CD14-positive monocyte (primary cell): ENCODE data around the gene TGM5. TPM values are rescaled to one million over a fixed set of nuclear protein-coding genes. Genes with fewer than 3 reads are reported as not detected.
A peak's percentile ranks its signal among the peaks of the same experiment; 100 is the strongest.

Experiments
- DNase-seq, 3 donors: peaks; one replicate each; pipeline ENCODE4 v3.0.0-alpha.2; 2011 to 2022
- H2AFZ ChIP-seq: 2 replicates; pipeline ENCODE4 v1.6.0; 2012; ENCODE audit warnings: mild to moderate bottlenecking, low read depth, low read length, inconsistent platforms; ENCODE audit not compliant: insufficient read depth, poor library complexity, severe bottlenecking
- H3K27ac ChIP-seq, 2 donors: 1 replicate in 1 of 2; 2 replicates in 1 of 2; pipeline ENCODE4 v1.5.1; 2012 to 2013; ENCODE audit warnings: low read length in 2 of 2, control low read depth in 1 of 2, inconsistent platforms in 1 of 2, low read depth in 1 of 2, mild to moderate bottlenecking in 1 of 2
- H3K27me3 ChIP-seq, 2 donors: one replicate each; pipeline versions ENCODE4 v1.6.0 to v1.6.1; 2011 to 2013; ENCODE audit warnings: low read length in 2 of 2; ENCODE audit not compliant: control insufficient read depth in 2 of 2, insufficient read depth in 2 of 2
- H3K36me3 ChIP-seq, 2 donors: replicated peaks in 1 of 2; 1 replicate in 1 of 2; 2 replicates in 1 of 2; pipeline versions ENCODE4 v1.5.1 to v1.6.1; 2012 to 2013; ENCODE audit warnings: low read length in 2 of 2, control low read depth in 1 of 2, inconsistent platforms in 1 of 2, mild to moderate bottlenecking in 1 of 2; ENCODE audit not compliant: insufficient read depth in 2 of 2, control insufficient read depth in 1 of 2
- H3K4me1 ChIP-seq, 2 donors: 1 replicate in 1 of 2; 2 replicates in 1 of 2; pipeline versions ENCODE4 v1.5.1 to v1.6.1; 2012 to 2013; ENCODE audit warnings: low read length in 2 of 2, control low read depth in 1 of 2, inconsistent platforms in 1 of 2, mild to moderate bottlenecking in 1 of 2, moderate library complexity in 1 of 2; ENCODE audit not compliant: insufficient read depth in 2 of 2, control insufficient read depth in 1 of 2
- H3K4me2 ChIP-seq: replicated peaks from 2 replicates; pipeline ENCODE3; 2012; ENCODE audit warnings: low read length, moderate library complexity, mild to moderate bottlenecking; ENCODE audit not compliant: poor library complexity, severe bottlenecking; ENCODE audit errors: extremely low read depth
- H3K4me3 ChIP-seq, 3 experiments: fragments of 200-600 bp in 1 of 3; sonication (generic) in 1 of 3; replicated peaks in 1 of 3; 1 replicate in 2 of 3; 2 replicates in 1 of 3; pipeline ENCODE4 v1.5.1; 2011 to 2013; ENCODE audit warnings: low read length in 3 of 3, mild to moderate bottlenecking in 3 of 3, control low read depth in 2 of 3, low read depth in 2 of 3, inconsistent platforms in 1 of 3, moderate library complexity in 1 of 3
- H3K79me2 ChIP-seq: 2 replicates; pipeline ENCODE4 v1.6.0; 2012; ENCODE audit warnings: mild to moderate bottlenecking, control low read depth, inconsistent platforms, low read length, moderate library complexity; ENCODE audit not compliant: insufficient read depth
- H3K9ac ChIP-seq: 2 replicates; pipeline ENCODE4 v1.6.0; 2017; ENCODE audit warnings: low read length, mild to moderate bottlenecking; ENCODE audit not compliant: insufficient read depth, poor library complexity, severe bottlenecking
- H3K9me3 ChIP-seq, 2 donors: replicated peaks in 1 of 2; 1 replicate in 1 of 2; 2 replicates in 1 of 2; pipeline versions ENCODE4 v1.5.1 to v1.6.1; 2012 to 2013; ENCODE audit warnings: low read length in 2 of 2, control low read depth in 1 of 2; ENCODE audit not compliant: control insufficient read depth in 1 of 2, insufficient read depth in 1 of 2
- H4K20me1 ChIP-seq: 2 replicates; pipeline ENCODE4 v1.6.0; 2012; ENCODE audit warnings: mild to moderate bottlenecking, low read length, control low read depth, moderate library complexity; ENCODE audit not compliant: insufficient read depth
- H3K27ac Mint-ChIP-seq, 7 donors: one replicate each; pipeline ENCODE4 v1.8.0; 2020; ENCODE audit warnings: mild to moderate bottlenecking in 7 of 7, mixed read lengths in 7 of 7, moderate library complexity in 6 of 7, inconsistent platforms in 2 of 7
- H3K27me3 Mint-ChIP-seq, 3 donors: one replicate each; pipeline ENCODE4 v1.8.0; 2021 to 2022; ENCODE audit warnings: low read depth in 3 of 3, mild to moderate bottlenecking in 3 of 3, mixed read lengths in 3 of 3, moderate library complexity in 3 of 3, inconsistent platforms in 1 of 3
- H3K36me3 Mint-ChIP-seq, 2 donors: one replicate each; pipeline ENCODE4 v1.8.0; 2020; ENCODE audit warnings: mixed read lengths in 2 of 2, inconsistent platforms in 1 of 2, mild to moderate bottlenecking in 1 of 2
- H3K4me1 Mint-ChIP-seq: one replicate; pipeline ENCODE4 v1.8.0; 2020; ENCODE audit warnings: mild to moderate bottlenecking, mixed read lengths
- H3K4me3 Mint-ChIP-seq, 2 donors: one replicate each; pipeline ENCODE4 v1.8.0; 2020; ENCODE audit warnings: mild to moderate bottlenecking in 2 of 2, mixed read lengths in 2 of 2, moderate library complexity in 1 of 2
- H3K9me3 Mint-ChIP-seq, 7 donors: one replicate each; pipeline ENCODE4 v1.8.0; 2020 to 2022; ENCODE audit warnings: mixed read lengths in 7 of 7, mild to moderate bottlenecking in 6 of 7, moderate library complexity in 6 of 7, inconsistent platforms in 2 of 7
- CTCF ChIP-seq: fragments of 200-600 bp; IDR thresholded peaks from one replicate; pipeline ENCODE4 v1.8.0; 2022; ENCODE audit warnings: antibody characterized with exemption, mild to moderate bottlenecking
- WGBS: methylation state at CpG from one replicate; pipeline ENCODE4 v1.1.5; 2013; ENCODE audit warnings: missing lambda C conversion rate; ENCODE audit not compliant: insufficient coverage; 5-methylcytosine and 5-hydroxymethylcytosine counted together
- intact Hi-C, 2 donors: fragments of 100-400 bp; cut with micrococcal nuclease; formaldehyde crosslinking; loops; one replicate each; pipeline versions ENCODE4 v1.15.0 to v1.15.1; 2023
- polyA plus RNA-seq, 3 donors: library from polyadenylated mRNA; depleted of rRNA in 1 of 3; unstranded in 2 of 3; stranded (reverse) in 1 of 3; fragments of 300-500 nt in 2 of 3; fragments of >200 nt in 1 of 3; fragmentation: Illumina TruSeq in 2 of 3; gene quantifications; 1 replicate in 2 of 3; 2 replicates in 1 of 3; pipeline ENCODE4 v1.2.3, GENCODE V29; 2012 to 2021

TGM5 gene
- polyA plus RNA-seq, 3 donors = not detected

- Histone ChIP-seq H3K9ac (no peak overlapping the region), H3K4me1 (peaks cover 0 to 4% of the 10 kb centered on the region in 2 donors), H3K4me3 (no peak overlapping the region), H3K4me2 (no peak overlapping the region), H3K27me3 (no peaks in the 10 kb centered on the region), H3K9me3 (no peaks in the 10 kb centered on the region), H4K20me1 (no peaks in the 10 kb centered on the region), H3K27ac (no peak overlapping the region), H2AFZ (no peak overlapping the region), H3K79me2 (no peaks in the 10 kb centered on the region), H3K36me3 (no peaks in the 10 kb centered on the region)
- Mint-ChIP-seq H3K36me3 (no peaks in the 10 kb centered on the region), H3K4me3 (no peak overlapping the region), H3K27me3 (peaks cover 4 to 13% (median 12%) of the 10 kb centered on the region in 3 donors), H3K27ac (peak overlapping the region in 1 of 7 donors; percentile 38), H3K9me3 (peaks cover 0 to 7% (median 3%) of the 10 kb centered on the region in 7 donors), H3K4me1 (peaks cover 6% of the 10 kb centered on the region)
- TF ChIP-seq CTCF = no peak
- intact Hi-C loops = loop anchor here in 1 of 2 donors (10.0 kb wide), 1 partner anchor 566 kb away; no protein-coding TSS in a partner anchor
- whole genome bisulfite sequencing = 0% methylated on average over 2 of the region's 6 CpGs
- no peak for DNase-seq
These were observed 4.1 kb upstream of the TGM5 start for GRCh38 chr15:43270676-43271306.

- Histone ChIP-seq H3K4me1 (peaks cover 0 to 4% of the 10 kb centered on the region in 2 donors), H4K20me1 (no peaks in the 10 kb centered on the region), H3K9me3 (no peaks in the 10 kb centered on the region), H3K36me3 (no peaks in the 10 kb centered on the region), H3K79me2 (no peaks in the 10 kb centered on the region), H3K4me2 (no peak overlapping the region), H3K9ac (no peak overlapping the region), H3K4me3 (no peak overlapping the region), H3K27ac (no peak overlapping the region), H2AFZ (no peak overlapping the region), H3K27me3 (no peaks in the 10 kb centered on the region)
- no peak overlapping the region for H3K4me3 Mint-ChIP-seq
- intact Hi-C loops = loop anchor here in 1 of 2 donors (10.0 kb wide), 1 partner anchor 565 kb away; no protein-coding TSS in a partner anchor
- H3K4me1 Mint-ChIP-seq = peaks cover 6% of the 10 kb centered on the region
- H3K27ac Mint-ChIP-seq = peak overlapping the region in 1 of 7 donors; percentile 38
- no peak for TF ChIP-seq CTCF
- DNase-seq = no peak
- 74% methylated on average over 5 of the region's 5 CpGs for WGBS
- no peaks in the 10 kb centered on the region for H3K36me3 Mint-ChIP-seq
- peaks cover 5 to 15% (median 12%) of the 10 kb centered on the region in 3 donors for H3K27me3 Mint-ChIP-seq
- H3K9me3 Mint-ChIP-seq = peaks cover 0 to 7% (median 3%) of the 10 kb centered on the region in 7 donors
These were observed 3.5 kb upstream of the TGM5 start for GRCh38 chr15:43270113-43270665.
